ENCODE measurements around the gene TBCD.

TBCD gene

DNA sequence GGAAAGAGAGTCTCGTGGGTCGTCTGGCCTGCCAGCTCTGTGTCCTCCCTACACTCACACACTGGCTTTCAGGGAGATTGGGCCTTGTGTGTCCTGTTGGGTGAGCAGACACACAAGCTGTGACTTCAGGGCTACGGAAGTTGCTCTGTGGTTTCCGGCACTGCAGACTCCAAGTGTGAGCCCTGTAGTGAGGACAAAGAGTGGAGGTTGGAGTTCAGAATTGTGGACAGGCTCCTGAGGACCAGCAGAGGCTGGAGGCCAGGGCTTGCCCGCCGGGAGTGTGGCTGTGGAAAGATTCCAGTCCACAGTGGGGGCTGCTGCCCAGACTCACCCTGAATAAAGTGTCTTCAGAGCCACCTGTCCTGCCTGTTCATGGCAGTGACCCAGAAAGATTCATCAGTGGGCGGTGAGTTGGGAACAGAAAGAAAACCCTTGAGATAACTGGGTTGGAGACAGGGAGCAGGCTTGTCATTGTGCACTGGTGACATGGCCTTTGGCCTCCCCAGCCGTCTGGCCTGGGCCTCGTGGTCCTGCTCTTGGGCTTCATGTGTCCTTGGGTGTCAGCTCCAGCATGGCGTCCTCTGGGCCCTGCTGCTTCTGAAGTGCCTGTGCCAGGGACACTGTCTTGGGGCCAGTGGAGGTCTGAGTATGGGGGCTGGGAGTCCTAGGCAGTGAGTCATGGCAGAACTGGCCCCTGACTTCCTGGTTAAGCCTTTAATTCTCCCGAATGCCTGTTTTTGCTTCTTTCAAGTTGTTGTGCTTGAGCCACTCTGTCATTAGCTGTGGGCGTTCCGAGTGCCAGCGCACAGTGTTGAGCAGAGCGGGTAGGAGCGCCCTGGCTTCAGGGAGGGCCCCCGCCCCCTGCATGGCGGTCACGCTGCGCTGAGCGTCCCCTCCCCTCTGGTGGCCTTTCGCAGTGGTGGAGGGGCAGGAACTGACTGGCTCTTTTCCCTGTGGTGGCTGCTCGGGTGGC, 107.9 kb downstream of the TBCD start:
- DNase-seq = no peak

DNA sequence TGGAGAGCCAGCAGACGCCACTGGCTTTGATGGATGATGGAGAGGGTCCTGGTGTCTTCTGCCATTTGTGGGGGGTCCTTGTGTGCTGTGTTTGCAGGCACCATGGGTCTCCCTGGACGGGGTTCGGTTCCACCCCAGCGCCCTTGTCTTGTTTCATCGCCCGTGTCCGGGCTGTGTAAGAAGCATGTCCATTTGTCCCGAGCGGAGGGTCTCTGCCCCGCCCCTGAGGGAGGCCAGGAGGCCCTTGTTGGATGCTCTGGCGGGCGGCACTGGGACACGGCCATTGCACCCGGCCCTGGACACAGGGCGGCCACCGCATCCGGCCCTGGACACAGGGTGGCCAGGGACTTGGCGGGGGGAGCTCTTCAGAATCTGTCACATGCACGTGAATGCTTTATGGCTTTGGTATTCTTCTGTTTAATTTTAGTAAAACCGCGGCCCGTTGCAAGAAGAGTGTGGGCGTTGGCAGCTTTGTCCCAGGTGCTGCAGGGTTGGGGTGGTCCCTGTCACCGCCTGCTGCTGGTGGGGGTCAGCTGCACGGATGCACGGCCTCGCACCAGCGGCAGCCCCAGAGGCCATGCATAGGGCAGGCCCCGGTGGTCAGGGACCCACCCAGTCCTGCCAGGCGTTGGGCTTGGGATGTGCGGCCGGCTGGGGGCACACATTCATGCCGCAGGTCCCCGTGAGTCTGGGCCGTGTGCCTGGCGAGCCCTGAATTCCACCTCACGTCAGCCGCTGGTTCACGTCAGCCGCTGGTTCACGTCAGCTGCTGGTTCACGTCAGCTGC, 108.9 kb downstream of the TBCD start:
- DNase-seq = no peak

DNA sequence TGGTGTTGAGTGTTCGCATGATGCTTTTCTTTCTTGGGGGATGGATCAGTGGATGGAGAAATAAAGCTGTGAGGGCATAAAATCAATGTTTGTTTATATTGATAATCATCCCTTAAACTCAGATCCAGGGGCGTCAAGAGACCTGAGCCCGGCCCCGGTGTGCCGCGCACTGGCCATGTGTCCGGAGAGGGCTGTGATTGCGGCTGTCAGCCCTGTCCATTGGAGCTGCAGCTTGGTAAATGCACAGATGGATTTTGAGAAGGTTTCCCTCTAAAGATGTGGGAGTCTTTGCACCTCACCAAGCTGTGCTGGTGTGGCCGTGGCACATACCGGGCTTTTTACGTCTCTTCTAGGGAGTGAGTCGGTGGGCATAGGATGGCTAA, 109.5 kb downstream of the TBCD start:
- DNase-seq = no peak

DNA sequence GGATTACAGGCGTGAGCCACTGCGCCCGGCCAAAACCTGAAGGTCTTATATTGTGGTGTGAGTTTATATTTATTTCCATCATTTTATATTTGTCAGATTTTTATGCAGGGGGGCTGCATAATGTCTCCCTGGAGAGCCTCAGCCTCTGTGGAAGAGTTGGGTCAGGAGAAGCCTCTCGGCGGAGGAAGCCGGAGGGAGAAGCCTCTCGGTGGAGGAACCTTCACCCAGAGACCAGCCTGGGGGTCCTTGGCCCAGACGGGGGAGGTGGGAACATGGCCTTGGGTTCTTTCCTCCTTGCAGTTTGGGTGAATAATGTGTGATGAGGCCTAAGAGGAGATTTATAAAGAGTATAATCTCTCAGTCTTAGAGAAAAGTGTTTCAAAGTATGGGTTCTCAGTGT, 110.3 kb downstream of the TBCD start:
- no peak for DNase-seq

DNA sequence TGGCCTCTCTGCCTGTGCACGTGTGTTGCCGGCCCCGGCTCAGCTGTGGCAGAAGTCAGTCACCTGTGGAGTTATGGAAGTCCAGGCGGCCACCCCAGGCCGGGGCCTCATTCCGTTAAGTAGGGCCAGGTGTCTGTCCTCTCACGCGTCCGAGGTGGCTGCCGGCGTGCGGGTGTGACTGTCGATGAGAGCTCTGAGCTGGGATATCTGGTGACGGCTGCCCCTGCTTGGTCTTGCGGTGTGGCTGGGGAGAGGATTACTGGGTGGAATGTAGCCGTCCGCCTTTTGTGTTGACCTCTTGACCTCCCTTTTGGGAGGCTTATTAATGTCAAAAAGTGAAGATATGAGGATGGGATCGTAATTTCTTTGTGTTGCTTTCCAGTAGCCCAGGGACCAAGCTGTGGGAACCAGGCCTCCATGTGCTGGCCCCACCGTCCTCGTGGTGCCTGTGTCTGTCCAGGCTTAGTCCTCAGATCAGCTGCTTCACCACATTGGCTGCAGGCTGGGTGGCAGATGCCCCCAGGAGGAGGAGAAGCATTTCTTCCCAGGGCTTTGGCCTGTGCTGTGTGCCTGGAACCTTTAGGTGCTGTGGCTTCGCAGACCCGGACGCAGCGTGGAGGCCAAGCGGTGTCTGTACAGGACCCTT, 111.0 kb downstream of the TBCD start:
- no peak for DNase-seq

DNA sequence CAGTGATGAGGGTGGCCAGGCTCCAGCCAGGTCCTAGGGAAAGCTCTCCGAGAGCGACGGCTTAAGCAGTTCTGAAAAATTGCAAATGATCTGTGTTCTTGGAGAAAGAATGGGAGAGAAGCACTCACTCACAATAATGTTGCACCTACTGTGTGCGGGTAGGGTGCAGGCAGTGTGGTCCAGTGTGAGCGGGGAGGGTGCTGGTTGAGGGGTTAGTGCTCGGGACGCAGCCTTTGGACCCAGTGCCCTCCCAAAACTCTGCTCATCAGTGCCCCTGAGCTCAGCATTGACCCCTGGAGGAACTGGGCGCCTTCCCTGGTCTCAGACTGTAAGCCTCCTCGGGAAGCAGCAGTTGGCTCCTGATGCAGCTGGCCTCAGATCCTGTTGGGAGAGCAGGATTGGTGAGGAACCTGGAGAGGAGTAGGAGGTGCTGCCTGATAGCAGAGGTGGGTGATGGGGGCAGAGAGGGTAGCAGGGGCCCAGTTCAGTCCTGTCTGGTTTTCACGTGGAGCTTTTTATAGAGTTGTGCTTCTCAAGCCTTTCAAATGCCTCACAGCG, 111.6 kb downstream of the TBCD start:
- DNase-seq = no peak

DNA sequence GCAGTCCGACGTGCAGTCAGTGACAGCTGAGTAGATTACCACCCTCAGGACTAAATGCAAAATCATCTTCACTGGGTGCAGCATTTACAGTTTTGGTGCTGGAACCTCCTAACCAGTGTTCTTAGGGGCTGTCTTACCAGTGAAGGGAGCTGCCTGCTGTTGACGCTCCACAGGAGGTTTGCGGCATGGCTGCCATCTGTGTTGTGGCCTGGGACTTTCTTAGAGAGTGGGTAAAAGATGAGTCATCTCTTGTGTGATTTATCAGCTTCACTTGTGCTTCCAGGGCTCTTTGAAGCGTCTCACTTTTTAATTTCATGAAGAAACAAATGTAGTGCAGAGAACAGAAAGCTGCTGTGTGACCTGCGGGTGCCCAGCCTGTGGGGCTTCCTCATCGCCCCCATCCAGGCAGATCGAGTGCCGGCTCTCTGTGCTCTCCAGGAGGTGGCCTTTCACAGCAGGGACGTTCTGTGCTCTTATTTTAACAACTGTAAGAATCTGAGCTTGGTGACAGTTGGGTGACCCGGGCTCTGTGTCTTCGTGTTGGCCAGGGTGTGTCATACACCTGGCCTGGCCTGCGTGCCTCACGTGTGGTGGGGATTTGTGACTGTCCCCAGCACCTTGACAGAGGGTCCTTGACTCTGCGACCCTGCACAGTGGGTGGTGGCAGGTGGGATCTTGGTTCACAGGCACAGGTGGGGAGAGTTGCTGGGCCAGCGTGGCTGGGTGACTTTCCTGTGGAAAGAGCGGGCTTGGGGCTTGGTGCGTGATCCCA, 112.3 kb downstream of the TBCD start:
- DNase-seq = no peak

DNA sequence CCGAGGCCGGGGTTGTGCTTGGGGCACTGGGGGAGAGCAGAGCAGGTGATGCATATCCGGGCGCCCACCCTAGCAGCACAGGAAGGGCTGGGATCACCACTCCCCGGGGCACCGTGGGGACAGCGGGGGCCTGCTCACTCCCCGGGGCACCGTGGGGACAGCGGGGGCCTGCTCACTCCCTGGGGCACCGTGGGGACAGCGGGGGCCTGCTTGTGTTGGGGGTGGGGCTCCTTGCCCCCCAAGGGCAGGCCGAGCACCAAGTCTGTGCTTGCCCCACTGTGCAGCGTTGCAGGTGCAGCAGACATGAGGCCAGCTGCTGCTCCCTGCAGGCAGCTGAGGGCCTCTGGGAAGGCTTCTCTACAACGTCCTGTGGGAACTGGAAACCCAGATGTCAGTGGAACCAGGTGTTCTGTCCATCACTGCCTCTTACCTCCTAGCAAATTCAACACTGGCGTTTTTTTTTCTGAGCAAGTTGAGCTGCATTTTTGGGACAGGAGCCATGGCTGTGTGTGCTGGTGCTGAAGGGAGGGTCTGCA, 112.9 kb downstream of the TBCD start:
- DNase-seq = no peak

DNA sequence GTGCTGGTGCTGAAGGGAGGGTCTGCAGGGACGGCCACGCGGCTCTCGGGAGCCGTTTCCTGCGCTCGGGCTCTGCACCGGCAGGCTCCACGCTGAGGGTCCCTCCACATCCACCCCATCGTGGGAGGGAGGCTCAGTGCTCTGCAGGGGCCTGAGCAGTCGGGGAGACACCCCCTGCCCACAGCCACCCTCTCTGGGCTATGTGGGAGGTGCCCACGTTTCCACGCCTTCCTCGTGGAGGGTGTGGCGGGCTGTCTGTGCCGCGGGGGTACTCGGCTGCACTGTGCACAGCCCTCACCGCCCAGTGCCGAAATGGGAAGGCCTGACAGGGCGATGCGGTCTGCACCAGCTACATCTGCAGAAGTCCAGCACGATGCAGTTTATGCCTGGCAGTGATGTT, 113.4 kb downstream of the TBCD start:
- no peak for DNase-seq

DNA sequence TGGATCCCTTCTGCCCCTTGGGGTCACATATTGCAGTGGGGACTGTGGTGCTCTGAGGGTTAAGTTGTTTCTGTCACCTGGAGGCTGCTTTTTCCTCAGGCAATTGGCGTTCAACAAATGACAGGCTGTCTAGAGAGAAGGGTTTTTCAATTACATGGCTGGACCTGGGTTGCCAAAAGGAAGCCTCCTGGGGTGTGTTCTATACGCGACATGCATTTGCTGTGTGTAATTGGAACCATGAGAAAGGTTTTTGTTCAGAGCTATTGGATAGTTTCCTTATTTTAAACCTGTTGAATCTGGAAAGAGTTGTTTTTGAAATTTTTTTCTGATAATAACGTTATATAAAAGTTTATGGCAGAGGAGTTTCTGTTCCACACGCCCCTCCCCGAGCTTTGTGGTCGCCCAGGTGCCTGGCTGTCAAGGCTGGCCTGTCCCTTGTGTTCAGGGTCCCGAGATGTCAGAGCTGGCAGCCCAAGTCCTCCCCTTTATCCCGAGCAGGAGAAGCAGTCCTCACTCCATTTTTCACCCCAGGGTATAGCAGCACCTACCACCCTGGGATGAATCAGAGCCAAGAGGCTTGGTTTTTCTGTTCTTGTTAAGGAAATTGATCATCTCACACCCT, 114.0 kb downstream of the TBCD start:
- no peak for DNase-seq

DNA sequence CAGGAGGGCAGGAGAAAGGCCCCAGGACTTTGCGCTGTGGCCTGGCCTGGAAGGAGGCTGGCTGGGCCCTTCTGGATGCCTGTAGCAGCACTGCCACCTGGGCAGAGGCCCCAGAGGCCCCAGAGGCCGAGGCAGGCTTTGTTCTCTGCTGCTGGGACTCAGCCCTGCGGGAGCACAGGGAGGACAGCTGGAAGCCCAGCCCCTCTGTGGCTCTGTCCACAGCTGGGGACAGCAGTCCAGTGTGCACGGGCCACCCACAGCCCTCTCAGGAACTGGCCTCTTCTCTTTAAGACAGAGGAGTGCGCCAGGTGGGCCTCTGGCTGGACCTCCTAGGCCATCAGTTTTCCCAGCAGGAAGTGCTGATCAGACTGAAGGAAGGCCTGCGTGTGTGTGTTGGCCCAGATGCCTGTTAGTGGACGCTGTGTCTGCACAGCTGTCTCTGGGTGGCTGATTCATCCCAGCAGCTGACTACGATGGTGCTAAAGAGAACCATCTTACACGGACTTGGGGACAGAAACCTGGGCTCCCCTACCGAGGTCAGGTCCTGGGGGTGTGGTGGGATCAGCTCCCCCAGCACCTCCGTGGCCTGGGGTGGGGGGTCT, 114.8 kb downstream of the TBCD start:
- no peak for DNase-seq

DNA sequence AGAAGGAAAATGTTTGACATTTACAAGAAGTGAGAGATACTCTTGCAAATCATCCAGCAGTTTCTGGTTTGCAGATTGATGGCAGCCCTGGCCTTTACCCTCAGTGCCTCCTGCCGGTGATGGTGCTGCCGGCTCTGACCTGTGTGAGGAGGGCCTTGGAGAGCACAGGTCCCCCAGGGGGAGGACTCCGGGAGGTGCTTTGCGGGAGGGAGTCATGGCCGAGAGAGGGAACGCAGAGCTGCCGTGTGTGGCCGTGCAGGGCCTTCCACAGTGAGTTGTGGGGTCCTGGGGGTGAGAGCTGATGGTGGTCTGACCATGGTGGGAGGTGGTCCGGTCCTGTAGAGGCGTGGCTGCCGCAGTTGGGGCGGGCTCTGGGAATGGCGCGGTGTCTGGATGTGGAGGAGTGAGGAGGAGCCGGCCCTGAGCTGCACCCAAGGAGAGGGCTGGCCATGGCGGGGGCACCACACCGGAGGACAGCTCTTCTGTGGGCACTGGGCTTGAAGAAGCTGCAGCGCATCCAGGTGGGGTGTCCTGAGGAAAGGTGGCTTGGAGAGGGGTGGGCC, 116.0 kb downstream of the TBCD start:
- DNase-seq = no peak

DNA sequence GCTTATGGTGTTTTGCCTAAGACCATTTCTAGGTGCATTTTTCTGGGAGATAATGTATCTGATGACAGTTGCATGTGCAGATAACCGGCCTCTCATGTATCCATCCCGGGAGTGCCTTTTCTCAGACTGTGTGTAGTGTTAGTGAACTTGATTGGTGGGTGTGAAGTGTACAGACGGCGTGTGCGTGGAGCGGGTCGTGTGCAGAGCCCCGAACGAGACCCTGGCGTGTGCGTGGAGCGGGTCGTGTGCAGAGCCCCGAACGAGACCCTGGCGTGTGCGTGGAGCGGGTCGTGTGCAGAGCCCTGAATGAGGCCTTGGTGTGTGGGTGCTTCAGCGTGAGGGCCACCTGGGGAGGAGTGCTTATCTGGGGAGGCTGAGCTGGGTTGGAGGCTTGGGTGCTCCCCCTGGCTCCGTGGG, 116.9 kb downstream of the TBCD start:
- no peak for DNase-seq

DNA sequence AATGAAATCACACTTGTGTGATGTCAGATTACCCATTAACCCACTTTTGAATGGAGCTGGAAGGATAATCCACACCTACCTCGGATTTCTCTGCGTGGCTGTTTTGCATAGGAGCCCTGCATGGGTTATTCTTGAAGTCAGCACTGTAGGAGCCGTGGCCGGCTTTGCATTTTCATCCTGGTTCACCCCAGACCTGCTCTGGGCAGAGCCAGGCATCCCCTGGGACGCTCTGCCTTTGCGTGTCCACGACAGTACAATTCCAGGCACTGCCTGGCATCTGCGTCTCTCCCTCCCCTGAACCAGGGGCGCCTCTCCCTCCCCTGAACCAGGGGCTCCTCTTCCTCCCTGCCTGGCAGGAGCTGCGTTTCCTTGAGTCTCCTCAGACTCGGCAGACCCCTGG, 117.7 kb downstream of the TBCD start:
- DNase-seq = no peak

DNA sequence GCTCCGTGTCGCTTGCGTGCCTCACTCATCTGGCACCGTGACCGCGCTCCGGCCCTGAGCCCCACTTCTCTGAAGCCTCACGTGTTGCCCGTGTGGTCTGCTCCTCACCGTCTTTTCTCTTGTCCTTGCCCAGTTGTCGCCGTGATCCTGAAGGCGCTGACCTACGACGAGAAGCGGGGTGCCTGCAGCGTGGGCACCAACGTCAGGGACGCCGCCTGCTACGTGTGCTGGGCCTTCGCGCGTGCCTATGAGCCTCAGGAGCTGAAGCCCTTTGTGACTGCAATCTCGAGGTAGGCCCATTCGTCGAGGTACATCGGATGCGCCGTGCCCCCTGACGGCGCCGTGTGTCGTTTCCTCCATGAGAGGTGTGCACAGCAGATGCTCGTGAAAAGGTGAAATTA, 118.2 kb downstream of the TBCD start:
- DNase-seq = no peak

DNA sequence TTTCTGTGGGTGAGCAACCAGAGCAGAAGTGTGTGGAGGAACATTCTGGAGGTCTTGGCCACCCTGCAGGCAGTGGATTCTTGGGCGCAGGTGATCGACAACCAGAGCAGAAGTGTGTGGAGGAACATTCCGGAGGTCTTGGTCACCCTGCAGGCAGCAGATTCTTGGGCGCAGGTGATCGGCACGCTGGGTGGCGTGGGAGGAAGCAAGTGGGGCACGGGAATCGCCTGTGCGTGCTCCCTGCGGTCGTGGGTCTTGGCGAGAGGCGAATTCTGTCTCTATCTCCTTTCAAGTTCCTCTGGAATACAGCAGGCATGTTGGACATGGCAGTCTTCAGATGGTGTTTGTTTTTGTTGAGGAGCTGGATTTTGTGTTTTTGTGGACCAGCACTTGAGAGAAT, 118.7 kb downstream of the TBCD start:
- no peak for DNase-seq

DNA sequence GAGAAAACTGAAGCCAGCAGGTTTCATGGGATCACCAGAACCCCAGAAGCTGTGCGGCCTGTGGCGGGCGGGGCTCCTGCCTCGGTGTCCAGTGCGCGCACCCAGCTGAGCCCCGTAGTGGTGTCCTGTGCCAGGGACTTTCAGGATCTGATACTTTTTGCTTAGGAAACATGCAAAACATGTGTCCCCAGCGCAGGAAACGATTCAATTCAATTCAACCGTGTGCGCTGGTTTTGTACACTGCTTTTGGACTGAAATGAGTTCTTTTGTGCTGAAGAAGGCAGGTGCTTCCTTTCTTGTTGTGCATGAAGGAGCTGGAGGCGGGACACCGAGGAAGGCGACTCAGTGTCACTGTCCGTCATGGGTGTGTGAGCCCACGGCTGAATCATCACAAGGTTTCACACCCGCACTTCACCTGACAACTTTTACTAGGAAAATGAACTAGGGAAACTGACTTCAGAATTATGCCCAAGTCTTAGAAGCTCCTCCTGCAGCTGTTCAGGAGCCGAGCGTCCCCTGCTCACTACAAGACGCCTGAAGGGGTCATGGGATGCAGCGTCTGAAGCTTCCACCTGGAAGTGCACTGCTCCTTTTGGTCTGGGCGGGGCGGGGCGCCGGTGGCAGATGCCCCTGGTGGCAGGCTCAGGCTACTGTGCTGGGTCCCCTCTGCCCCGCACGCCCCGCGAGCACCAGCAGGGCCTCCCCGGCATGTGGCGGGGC, 119.4 kb downstream of the TBCD start:
- no peak for DNase-seq

DNA sequence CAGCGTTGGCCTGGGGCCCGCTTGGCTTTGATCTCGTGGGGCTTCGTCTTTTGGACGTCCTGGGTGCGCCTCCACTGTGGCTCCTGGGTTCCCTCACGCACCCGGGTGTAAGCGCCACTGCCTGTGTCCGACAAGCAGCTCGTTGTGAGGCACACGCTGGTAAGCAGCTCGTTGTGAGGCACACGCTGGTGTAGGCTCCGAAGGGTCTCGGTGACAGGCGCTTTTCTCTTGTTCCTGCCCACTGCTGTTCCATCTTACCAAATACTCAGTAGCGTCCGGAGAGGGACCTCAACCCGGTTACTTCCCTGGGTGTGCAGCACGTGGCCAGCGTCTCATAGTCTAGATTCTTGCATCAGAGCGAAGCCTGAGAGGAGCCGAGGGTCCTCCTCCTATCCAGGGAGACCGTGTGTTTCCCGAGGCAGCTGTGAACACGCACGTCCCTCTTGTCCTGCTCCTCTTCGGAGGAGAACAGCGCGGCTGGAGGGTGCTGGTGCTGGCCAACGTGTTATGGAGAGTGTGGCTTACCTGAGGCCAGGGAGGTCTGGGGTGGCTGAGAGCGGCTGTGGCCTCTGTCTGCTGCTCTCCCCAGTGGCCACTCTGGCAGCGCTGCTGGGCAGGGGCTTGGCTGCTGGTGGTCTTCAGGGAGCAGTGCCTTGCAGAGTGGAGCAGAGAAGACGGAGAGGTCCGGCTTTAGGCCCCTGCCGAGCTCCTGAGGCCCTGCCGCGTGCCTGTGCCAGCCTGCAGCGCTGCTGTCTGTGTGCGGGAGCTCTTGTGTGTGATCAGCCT, 120.1 kb downstream of the TBCD start:
- DNase-seq = no peak
